Activated naive CD8-positive, alpha-beta T cell treated with anti-CD3 and anti-CD28 coated beads, Interleukin-2, amount 50 U/mL, for 16 hours (primary cell): ENCODE results near the gene SMG9.
"Not testable (repeated sequence)": the region's sequence is repeated elsewhere in the genome, so short reads cannot be mapped to it uniquely, and the experiment has no call there.

Experiments
- DNase-seq: peaks from one replicate; pipeline ENCODE4 v3.0.0-alpha.2; 2020; ENCODE audit warnings: low read depth, low spot score

The SMG9 gene

DNA sequence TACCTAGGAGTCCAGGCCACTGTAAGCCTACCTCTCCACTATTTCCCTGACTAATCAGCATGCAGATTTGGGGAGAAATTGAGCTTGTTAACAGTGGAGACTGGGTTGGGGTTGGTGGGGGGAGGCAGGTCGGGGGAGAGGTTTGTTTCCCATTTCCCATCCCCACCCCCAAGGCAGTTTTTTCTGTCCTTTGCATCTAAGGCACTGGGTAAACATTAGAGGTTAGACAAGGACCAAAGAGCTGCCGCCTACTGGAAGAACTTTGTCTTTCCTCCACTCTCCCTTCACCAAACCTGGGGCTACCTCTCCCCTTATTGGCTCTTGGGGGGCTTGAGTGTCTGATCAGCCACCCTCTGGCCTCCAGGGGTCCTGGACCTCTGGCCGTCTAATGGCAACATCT is 25.1 kb upstream of the SMG9 start:
- DNase-seq, result no peak

- no peak for DNase-seq
Measured at GRCh38 chr19:43779147-43779819, 24.5 kb upstream of the SMG9 start.

DNA sequence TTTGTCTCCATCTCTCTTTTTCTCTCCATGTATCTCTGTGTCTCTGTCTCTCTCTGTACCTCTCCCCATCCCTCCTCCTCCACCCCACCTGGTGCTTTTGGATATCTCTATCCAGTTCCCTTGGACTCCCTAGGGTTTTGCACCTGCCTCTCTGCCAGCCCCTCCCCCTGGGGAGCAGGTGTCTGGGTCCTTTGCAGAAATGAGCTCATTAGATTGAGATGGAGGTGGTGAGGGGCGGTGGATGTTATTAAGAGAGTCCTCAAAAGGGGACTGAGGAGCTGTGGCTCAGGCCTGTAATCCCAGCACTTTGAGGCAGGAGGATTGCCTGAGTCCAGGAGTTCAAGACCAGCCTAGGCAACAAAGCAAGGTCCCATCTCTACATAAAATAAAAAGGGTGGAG is 23.9 kb upstream of the SMG9 start:
- no peak for DNase-seq

- DNase-seq, result no peak
Measured at GRCh38 chr19:43777163-43777695, 22.5 kb upstream of the SMG9 start.

DNA sequence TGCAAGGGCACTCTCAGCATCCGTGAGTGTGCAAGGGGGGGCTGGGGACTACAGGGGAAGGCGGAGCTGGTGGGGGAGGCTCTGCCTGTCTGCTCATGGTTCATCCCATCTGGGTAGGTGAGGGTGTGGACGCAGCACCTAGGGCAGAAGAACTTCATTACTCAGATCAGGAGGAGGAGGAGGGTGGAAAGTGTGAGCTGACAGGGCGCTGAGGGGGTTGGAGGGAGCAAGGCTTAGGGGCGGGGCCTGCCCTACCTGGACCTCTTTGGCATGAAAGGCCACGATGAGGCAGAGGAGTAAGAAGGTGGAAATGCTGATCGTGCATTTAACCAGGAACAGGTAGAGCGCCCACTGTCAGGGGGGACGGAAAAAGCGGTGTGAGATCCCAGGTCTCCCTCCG is 21.5 kb upstream of the SMG9 start:
- DNase-seq, result peak; percentile 51

DNA sequence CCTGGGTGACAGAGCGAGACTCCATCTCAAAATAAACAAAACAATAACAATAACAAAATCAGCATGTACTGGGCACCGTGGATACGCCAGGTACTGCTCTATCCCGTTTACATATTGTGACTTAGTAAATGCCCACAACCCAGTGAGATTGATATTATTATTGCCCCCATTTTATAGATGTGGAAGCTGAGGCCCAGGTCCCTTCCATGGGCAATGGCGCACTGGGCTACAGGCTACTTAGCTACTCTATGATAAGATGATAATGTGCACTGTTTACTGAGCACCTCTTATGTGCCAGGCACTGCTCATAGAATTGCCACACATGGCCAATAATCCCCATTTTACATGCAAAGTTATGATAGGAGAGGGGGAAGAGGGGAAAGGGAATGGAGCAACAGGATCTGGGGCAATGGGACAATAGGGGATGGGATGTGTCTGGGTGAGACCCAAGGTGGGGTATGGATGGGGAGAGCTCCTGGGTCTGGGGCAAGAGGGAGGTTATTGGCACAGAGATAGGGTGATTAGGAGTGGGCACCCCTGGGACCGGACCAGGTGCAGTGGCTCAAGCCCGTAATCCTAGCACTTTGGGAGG is 20.6 kb upstream of the SMG9 start:
- no peak for DNase-seq

GRCh38 chr19:43774940-43775258 is 20.1 kb upstream of the SMG9 start:
- DNase-seq, result not testable (repeated sequence)

- DNase-seq, result no peak
Measured at GRCh38 chr19:43774103-43774939, 19.6 kb upstream of the SMG9 start.

DNA sequence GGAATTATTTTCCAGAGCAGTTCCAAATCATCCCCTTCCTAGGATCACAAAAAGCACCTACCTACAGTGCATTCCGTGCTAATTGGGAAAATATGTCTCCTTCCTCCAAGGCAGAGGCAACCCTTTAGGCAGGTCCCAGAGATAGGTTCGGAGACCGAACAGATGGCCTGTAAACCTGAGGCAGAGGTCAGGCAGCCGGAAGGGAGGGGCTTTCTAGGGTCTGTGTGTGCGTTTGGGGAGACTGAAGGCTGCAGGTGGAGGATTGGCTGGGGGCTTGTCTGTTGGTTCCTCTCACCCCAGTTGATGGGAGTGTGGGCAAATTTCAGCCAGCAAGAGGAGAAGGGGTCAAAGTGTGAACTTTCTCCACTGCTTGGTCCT is 19.0 kb upstream of the SMG9 start:
- no peak for DNase-seq

DNA sequence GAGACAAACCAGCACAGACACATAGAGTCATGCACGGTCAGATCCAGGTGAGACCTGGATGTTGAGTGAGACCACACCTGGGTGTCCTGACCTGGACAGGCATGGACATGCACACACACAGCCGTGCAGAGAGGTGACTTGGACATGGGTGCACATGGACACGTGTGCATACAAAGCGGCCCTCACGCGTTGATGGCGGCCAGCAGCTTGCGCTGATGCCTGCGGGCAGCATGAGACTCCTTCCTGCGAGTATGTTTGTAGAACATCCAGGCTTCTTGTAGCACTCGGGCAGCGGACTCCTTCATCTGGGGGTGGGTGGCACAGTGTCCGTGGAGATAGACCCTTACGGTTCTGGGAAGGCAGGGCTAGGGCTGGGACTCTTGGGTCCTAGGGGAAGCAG is 14.5 kb upstream of the SMG9 start:
- no peak for DNase-seq

GRCh38 chr19:43768273-43769050 is 13.7 kb upstream of the SMG9 start:
- no peak for DNase-seq

GRCh38 chr19:43767818-43768217 is 13.1 kb upstream of the SMG9 start:
- no peak for DNase-seq

GRCh38 chr19:43767316-43767715 is 12.6 kb upstream of the SMG9 start:
- no peak for DNase-seq

- no peak for DNase-seq
Measured at GRCh38 chr19:43766755-43767043, 11.9 kb upstream of the SMG9 start.

DNA sequence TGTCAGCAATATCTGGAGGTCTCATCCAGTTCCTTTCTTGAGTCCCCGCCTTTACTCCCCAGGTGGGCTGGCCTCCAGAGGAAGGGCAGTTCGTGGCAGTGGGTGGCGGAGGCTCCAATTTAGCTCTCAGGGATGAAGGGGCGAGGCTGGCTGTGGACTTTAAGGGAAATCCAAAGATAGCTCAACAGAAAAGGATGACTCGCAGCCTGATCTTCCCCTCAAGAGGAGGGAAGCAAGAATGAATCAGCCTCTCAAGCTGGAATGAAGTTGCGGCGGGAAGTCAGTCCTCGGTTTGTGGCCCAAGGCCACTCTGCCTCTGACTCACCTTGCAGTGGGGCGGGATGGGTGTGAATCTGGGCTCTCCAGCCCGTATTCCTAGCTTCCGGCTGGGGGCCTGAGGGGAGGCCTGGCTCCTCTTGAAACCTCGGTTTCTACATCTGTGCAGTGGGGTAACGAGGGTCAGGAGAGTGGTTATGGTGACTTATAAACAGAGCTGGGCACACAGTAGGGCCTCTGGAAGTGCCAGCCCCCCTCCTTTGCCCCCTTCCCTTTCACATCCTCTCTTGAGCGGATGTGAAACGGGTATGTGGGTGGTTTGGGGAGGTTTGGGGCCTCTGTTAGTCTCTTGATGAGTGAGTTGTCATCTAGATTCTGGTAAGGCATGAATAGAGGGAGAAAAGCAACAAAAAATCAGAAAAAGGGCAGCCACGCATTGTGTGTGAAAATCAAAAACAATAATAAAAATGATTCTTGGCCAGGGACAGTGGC is 10.5 kb upstream of the SMG9 start:
- peak; percentile 32 for DNase-seq

- not testable (repeated sequence) for DNase-seq
Measured at GRCh38 chr19:43764684-43765083, 9.9 kb upstream of the SMG9 start.

GRCh38 chr19:43763473-43763939 is 8.7 kb upstream of the SMG9 start:
- DNase-seq, result no peak

DNA sequence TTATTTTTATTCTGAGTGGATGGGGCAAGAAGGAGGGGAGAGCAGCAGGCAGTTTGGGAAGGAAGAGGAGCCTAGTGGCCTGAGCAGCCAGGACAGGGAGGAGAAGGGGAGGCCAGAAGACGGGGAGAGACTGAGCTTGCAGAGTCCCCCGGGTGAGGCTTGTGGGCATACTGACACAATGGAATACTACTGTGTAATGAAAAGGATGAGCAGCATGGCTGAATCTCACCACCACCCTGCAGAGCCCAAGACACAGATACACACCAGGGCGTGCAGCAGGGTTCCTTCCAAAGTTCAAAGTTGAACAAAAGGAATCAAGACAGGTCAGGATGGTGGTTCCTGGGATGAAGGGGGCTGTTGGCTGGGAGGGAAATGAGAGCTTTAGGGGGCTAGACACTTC is 8.1 kb upstream of the SMG9 start:
- DNase-seq, result no peak

- no peak for DNase-seq
Measured at GRCh38 chr19:43760941-43761340, 6.2 kb upstream of the SMG9 start.

DNA sequence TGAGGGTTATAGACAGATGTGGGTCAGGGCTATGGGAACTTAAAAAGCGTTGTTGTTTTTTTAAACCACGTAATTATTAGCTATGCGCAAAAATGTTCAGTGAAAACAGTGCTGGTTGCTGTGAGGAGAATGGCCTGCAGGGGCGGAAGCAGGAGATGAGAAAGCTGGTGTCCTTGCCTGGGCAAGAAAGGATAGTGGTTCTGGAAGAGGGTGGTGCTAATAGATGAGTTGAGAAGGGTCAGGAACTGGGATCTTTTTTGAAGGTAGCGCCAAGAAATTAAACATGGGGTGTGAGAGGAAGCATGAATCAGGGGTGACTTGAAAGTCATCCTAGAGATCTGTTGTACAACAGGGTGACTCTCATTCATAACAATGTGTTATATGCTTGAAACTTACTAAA is 4.8 kb upstream of the SMG9 start:
- no peak for DNase-seq

DNA sequence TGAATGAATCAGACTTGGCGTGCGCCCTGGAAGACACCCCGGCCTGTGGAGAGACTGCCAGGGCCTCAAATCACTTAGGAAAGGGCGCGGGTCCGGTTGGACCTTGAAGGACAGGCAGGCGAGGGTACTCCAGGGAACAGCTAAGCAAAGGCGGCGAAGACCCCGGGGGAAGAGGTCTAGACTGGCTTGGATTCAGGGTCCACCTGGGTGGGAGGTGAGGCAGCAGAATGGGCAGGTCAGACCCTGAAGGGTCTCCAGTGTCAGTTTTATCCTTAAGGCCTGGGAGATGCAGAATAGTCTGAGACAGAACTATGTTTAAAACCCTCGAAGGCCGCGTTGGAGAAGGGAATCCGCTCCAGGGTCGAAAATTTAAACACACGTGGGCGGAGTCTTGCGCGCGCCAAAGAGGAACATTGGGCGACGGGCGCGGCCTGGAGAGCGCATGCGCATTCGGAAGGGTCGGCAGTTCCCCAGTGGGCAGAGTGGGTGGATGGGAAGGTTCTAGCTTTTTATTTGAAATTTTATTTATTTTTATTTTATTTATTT is 567 bp upstream of the SMG9 start:
- peak; percentile 38 for DNase-seq
